Keratinocyte (primary cell): ENCODE measurements around the gene RAD18.

Source experiments
- CTCF ChIP-seq, 3 experiments: IDR thresholded peaks in 1 of 3; conservative IDR thresholded peaks in 1 of 3; optimal IDR thresholded peaks in 1 of 3; 2 replicates in 2 of 3; 3 replicates in 1 of 3; pipeline versions ENCODE3 to v1.5.1; 2011; ENCODE audit warnings: low read length in 3 of 3, mild to moderate bottlenecking in 3 of 3, moderate library complexity in 2 of 3, control low read depth in 1 of 3, inconsistent platforms in 1 of 3; ENCODE audit not compliant: insufficient read depth in 2 of 3; ENCODE audit errors: extremely low read depth in 1 of 3
- EZH2 ChIP-seq: IDR thresholded peaks from one replicate; pipeline ENCODE4 v1.6.1; 2012; ENCODE audit warnings: inconsistent platforms, mild to moderate bottlenecking, low read length, moderate library complexity

- TF ChIP-seq EZH2 (no peak), CTCF (optimal IDR thresholded peaks at IDR 0.05 in 1 of 3, IDR thresholded peaks at IDR 0.05 in 1 of 3, conservative IDR thresholded peaks at IDR 0.05 in 1 of 3; ENCODE audit: extremely low read depth in 1 of 3, insufficient read depth in 2 of 3, low read length in 3 of 3) (no peak)
Measured at GRCh38 chr3:9007213-9007612, 43.9 kb upstream of the RAD18 start.
